ENCODE measurements around the gene IFNA21.
"Not testable (repeated sequence)": the region's sequence is repeated elsewhere in the genome, so short reads cannot be mapped to it uniquely, and the experiment has no call there.

IFNA21 gene

DNA sequence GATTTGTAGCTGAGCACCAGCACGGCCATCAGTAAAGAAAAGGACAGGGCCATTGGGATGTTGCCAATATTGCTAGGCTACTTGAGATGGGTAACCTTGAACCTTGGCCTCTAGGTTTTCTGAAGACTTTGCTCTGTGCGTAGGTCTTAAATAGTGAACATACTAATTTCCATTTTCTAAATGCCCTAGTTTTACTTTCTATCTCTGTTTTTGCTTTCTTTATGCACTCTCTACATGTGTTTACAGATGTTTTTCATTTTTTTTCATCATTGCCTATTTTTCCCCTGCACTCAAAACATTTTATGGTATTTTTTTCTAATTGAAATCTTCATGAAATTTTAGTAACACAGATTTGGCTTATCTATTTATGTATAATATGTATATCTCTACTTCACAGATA, at the start of gene IFNA21:
TSS of gene IFNA21 (minus strand) at position 101 of the 400 bp plus-strand sequence. CDS start at position 53, 48 bp downstream.
- not testable (repeated sequence) for DNase-seq (ENCODE audit: low read depth, low spot score)

DNA sequence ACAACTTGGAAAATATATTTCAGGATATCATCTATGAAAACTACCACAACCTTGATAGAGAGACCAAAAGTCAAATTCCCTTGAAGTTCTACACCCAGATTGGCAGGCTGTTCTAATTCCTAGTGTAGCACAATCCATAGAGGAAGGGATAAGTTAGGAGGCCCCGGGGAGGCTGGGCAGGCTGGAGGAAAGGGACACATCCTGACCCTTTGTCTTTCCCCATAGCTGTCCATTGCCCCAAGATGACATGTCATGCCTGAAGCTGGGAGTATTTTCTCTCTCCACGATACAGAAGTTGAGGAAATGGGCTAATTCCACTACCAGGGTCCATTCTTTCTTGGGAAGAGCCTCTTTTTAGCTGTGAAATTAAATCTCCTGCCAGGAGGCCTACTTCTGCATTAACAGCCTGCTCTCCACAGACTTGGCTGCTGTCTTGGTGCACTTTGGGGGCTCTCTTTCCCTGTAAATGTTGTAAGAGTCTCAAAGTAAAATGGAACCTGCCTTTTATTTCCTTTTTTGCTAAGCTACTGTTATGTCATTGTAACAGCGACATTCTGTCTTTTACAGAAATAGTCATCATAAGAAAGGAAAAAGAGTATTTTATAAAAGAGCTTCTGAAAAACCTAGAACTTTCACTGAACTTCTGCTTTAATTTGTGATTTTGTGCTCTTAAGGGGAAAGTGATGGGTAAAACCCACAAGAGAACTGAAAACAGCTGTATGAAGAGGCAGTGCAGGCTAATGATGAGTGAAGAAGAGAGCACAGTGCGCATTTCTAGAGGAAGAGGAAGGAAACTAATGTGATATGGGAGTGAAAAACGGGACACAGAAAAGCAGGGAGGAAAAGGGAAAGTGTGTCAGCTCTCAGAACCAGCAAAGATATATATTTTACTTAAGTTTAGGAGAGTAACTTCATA, 47.2 kb upstream of the IFNA21 start:
- not testable (repeated sequence) for DNase-seq (ENCODE audit: low read depth, low spot score)

DNA sequence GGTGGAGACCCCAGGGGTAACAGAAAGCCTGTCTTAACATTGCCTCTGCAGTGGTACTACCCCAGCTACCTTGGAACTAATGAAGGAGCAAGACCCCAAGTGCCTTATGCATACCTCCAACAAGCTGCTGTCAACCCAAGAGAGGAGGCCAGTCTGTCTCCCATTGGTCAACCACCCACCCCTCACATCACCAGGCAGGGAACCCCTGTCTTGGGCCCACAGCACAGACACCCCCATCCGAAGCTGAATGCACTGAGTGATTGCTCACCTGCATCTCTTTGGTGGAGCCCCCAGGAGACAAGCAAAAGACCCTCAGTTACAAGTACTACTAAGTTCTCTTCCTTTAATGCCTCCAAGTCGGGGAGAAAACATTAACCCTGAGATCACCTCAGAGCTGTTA, 45.7 kb upstream of the IFNA21 start:
- DNase-seq (ENCODE audit: low read depth, low spot score): not testable (repeated sequence)

DNA sequence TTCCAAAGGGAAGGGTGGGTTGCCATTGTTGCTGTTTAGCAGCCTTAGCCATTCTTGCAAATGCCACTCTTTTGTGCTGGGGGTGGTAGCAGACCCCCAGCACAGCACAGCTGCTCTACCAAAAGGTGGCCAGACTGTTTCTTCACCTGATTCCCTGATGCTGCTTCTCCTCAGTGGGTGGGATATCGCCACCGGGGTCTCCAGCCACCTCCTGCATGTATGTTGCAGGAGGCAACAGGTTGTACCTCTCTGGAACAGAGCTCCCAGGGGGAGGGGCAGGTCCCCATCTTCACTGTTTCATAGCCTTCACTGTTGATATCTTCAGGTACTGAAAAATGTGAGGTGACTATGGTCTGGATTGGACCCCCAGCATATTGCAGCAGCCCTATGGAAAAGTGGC, 44.3 kb upstream of the IFNA21 start:
- not testable (repeated sequence) for DNase-seq (ENCODE audit: low read depth, low spot score)

DNA sequence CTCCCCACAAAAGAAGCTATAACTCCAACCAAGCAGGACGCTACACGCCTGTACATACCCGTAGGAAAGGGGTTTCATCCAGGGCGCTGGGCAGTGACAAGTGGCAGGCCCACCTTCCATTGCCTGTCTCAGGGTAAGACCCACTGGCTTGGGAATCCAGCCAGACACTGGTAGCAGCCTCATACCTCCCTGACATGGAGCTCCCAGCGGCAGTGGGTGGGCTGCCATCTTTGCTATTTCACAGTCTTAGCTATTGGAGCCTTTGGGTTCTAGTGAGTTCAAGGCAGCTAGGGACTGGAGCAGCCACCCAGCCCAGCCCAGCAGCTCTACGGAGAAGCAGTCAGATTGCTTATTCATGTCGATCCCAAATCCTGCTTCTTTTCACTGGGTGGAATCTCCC, 43.9 kb upstream of the IFNA21 start:
- DNase-seq (ENCODE audit: low read depth, low spot score): no peak

DNA sequence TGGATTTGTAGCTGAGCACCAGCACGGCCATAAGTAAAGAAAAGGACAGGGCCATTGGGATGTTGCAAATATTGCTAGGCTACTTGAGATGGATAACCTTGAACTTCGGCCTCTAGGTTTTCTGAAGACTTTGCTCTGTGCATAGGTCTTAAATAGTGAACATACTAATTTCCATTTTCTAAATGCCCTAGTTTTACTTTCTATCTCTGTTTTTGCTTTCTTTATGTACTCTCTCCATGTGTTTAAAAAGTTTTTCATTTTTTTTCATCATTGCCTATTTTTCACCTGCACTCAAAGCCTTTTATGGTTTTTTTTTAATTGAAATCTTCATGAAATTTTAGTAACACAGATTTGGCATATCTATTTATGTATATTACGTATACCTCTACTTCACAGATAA, 40.6 kb upstream of the IFNA21 start, which contains the start of gene IFNA10:
TSS of gene IFNA10 (minus strand) at position 101 of the 400 bp plus-strand sequence. CDS start at position 55, 46 bp downstream.
- not testable (repeated sequence) for DNase-seq (ENCODE audit: low read depth, low spot score)

DNA sequence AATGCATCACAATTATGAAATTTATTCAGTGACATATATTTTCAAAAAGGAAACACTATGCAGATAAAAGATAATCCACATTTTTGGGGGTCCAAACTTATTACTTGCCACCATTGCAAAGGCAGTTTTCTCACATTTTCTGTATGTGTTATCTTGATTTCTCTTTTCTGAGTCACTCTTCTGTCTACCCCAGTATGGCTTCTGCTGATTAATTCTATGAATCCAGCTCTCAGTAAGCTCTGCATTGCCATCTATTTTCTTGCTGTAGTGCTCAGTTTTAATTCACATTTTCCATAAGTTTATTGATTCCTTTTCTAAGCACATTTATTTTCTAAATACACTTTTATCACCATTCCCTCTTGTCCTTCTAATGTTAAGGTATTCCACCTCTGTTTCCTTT, 38.7 kb upstream of the IFNA21 start:
- no peak for DNase-seq (ENCODE audit: low read depth, low spot score)

DNA sequence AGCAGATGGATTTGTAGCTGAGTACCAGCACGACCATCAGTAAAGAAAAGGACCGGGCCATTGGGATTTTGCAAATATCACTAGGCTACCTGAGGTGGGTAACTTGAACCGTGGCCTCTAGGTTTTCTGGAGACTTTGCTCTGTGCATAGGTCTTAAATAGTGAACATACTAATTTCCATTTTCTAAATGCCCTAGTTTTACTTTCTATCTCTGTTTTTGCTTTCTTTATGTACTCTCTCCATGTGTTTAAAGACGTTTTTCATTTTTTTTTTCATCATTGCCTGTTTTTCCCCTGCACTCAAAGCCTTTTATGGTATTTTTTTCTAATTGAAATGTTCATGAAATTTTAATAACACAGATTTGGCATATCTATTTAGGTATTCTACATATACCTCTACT, 35.6 kb upstream of the IFNA21 start, which contains the start of gene IFNA7:
TSS of gene IFNA7 (minus strand) at position 101 of the 400 bp plus-strand sequence. CDS start at position 61, 40 bp downstream.
- not testable (repeated sequence) for DNase-seq (ENCODE audit: low read depth, low spot score)

DNA sequence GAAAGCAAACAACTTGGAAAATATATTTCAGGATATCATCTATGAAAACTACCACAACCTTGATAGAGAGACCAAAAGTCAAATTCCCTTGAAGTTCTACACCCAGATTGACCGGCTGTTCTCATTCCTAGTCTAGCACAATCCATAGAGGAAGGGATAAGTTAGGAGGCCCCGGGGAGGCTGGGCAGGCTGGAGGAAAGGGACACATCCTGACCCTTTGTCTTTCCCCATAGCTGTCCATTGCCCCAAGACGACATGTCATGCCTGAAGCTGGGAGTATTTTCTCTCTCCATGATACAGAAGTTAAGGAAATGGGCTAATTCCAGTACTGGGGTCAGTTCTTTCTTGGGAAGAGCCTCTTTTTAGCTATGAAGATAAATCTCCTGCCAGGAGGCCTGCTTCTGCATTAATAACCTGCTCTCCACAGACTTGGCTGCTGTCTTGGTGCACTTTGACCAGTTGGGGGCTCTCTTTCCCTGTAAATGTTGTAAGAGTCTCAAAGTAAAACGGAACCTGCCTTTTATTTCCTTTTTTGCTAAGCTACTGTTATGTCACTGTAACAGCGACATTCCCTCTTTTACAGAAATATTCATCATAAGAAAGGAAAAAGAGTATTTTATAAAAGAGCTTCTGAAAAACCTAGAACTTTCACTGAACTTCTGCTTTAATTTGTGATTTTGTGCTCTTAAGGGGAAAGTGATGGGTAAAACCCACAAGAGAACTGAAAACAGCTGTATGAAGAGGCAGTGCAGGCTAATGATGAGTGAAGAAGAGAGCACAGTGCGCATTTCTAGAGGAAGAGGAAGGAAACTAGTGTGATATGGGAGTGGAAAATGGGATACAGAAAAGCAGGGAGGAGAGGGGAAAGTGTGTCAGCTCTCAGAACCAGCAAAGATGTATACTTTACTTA, 28.7 kb upstream of the IFNA21 start:
- not testable (repeated sequence) for DNase-seq (ENCODE audit: low read depth, low spot score)

DNA sequence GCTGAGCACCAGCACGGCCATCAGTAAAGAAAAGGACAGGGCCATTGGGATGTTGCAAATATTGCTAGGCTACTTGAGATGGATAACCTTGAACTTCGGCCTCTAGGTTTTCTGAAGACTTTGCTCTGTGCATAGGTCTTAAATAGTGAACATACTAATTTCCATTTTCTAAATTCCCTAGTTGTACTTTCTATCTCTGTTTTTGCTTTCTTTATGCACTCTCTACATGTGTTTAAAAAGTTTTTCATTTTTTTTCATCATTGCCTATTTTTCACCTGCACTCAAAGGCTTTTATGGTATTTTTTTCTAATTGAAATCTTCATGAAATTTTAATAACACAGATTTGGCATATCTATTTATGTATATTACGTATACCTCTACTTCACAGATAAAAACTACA, 21.0 kb upstream of the IFNA21 start, which contains the start of gene IFNA4:
TSS of gene IFNA4 (minus strand) at position 101 of the 400 bp plus-strand sequence. CDS start at position 45, 56 bp downstream.
- DNase-seq (ENCODE audit: low read depth, low spot score): not testable (repeated sequence)

DNA sequence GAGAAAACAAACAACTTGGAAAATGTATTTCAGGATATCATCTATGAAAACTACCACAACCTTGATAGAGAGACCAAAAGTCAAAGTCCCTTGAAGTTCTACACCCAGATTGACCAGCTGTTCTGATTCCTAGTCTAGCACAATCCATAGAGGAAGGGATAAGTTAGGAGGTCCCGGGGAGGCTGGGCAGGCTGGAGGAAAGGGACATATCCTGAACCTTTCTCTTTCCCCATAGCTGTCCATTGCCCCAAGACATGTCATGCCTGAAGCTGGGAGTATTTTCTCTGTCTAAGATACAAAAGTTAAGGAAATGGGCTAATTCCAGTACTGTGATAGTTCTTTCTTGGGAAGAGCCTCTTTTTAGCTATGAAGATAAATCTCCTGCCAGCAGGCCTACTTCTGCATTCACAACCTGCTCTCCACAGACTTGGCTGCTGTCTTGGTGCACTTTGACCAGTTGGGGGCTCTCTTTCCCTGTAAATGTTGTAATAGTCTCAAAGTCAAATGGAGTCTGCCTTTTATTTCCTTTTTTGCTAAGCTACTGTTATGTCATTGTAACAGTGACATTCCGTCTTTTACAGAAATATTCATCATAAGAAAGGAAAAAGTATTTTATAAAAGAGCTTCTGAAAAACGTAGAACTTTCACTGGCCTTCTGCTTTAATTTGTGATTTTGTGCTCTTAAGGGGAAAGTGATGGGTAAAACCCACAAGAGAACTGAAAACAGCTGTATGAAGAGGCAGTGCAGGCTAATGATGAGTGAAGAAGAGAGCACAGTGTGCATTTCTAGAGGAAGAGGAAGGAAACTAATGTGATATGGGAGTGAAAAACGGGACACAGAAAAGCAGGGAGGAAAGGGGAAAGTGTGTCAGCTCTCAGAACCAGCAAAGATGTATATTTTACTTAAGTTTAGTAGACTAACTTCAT, 16.6 kb upstream of the IFNA21 start:
- DNase-seq (ENCODE audit: low read depth, low spot score): not testable (repeated sequence)

DNA sequence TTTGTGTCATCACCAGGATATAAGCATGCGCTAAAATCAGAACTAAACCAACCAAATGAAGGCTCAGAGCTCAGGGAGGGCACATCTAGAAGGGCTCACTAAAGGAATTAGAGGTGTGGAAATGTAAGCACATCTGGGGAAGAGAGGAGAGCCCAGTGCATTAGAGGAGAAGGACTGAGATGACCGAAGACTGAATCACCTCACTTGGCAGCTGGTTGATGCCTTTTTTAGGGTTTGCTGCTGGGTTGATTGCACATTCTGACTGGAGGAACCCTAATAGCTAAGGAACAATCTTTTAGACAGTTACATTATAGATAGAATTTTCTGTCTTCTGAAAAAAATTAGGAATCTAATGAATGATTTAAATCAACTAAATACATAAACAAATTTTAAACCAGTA, 8.2 kb upstream of the IFNA21 start:
- DNase-seq (ENCODE audit: low read depth, low spot score): no peak

DNA sequence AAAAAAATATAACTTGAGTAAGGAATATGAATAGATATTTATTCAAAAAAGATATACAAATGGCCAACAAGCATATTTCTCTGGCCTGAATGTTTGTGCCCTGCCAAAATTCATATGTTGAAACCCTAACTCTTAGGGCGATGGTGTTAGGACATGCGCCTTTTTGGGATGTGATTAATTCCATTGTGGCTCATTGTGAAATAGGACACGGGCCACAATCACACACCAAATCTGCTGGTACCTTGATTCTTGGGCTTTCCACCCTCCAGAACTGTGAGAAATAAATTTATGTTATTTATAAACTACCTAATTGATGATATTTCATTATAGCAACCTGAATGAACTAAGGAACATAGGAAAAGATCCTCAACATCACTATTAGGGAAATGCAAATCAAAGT, 5.7 kb upstream of the IFNA21 start:
- DNase-seq (ENCODE audit: low read depth, low spot score): no peak

DNA sequence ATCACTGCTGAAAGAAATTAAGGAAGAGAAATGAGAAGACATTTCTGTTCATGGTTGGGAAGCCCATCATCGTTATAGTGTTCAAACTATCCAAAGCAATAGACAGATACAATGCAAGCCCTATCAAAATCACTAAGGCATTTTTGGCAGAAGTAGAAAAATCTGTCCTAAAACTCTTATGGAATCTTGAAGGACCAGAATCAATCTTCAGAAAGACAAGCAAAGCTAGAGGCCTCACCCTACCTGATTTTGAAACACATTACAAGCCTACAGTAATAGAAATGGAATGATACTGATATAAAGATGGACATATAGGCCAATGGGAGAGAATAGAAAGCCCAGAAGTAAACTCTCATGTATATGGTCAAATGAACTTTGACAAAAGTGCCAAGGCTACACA, 4.9 kb upstream of the IFNA21 start:
- no peak for DNase-seq (ENCODE audit: low read depth, low spot score)

DNA sequence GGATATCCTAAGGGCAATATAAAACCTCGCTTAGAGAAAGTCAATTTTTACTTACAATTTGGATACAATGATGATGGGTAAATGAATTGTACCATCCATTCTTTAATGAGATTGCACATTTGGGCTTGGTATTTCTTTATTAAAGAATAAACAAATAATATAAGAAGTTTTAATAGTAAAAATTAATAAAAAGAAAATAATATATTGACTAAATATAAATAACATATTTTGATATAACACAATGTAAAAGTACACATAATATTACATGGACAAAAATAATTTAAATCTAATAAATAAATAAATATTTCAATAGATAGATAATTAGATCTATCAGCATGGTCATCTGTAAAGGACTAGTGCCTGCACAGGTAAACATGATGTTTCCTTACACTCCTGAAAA, 944 bp downstream of the IFNA21 start:
- no peak for DNase-seq (ENCODE audit: low read depth, low spot score)

DNA sequence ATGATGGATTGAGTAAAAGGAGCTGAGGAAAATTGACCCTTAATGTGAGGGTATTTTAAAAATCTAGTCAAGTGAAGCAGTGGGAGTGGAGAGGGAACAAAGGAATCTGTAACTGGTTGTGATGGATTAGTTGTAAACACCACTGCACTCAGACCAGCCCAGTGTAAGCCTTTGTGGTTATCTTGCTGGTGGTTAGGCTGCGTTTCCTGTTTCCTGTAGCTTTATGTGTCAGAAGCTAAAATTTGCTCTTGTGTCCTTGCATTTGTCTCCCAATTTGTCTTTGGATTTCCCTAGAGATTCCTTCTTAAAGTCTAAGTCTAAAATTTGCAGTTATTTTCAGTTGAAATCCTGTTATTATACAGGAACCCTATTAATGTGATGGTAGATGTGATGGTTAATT, 6.3 kb downstream of the IFNA21 start:
- no peak for DNase-seq (ENCODE audit: low read depth, low spot score)

DNA sequence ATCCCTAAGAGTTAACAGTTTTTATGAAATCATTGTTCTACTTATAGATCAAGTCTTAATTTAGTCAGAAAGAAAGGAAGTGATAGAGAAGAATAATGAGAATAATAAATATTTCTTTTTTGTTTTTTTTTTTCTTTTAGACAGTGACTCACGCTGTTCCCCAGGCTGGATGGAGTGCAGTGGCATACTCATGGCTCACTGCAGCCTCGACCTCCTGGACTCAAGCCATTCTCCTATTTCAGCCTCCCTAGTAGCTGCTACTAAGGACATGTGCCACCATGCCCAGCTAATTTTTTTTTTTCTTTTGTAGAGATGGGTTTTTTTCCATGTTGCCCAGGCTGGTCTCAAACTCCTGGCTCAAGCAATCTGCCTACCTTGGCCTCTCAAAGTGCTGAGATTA, 11.0 kb downstream of the IFNA21 start:
- DNase-seq (ENCODE audit: low read depth, low spot score): no peak

DNA sequence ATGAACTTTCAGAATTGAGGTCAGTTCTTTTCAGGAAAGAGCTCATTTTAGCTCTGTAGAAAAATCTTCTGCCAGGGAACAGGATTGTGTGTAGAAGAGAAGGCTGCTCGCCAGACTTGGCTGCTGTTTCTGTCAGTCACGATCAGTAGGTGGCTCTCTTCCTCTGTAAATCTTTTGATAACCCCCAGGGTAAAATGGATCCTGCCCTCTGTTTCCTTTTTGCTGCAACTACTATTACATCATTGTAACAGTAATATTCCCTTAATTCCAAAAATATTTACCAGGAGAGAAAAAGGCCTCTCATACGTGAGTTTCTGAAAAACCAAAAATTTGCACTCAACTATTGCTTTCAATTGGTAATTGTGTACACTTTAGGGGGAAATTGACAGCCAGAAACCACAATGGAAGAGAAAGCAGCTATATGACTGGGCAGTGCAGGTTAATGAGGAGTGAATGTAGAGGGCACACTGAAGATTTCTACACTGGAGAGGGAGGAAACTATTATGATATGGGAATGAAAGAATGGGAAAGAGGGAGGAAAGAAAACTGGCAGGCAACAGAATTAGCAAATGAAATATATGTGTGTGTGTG, 12.3 kb downstream of the IFNA21 start:
- no peak for DNase-seq (ENCODE audit: low read depth, low spot score)

DNA sequence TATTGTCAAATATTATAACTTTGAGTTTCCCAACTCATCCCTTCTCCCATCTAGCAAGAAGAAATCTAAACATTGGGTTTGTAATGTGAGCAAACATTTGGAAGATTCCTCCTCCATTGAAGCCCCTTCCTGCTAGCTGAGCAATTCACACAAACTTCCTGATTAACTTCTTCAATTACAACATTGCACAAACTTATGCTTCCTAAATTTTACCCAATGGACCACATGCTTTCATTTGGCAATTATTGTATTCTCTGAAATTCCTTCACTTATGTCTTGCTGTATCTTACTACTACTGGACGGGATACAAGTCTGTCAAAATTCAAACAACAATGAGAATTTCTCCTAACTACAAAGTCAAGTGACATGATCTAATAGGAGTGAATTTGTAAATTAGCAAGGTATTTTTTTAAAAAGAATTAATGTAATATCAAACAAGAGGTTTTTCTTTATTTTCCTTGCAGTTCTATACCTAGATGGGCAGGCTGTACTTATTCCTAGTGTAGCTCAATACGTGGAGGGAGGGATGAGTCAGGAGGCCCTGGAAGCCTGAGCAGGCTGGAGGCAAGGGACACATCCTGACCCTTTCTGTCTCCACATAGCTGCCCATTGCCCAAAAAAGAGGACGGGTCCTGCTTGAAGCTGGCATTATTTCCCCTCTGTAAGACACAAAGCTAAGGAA, 13.0 kb downstream of the IFNA21 start:
- DNase-seq (ENCODE audit: low read depth, low spot score): peak; percentile 5

DNA sequence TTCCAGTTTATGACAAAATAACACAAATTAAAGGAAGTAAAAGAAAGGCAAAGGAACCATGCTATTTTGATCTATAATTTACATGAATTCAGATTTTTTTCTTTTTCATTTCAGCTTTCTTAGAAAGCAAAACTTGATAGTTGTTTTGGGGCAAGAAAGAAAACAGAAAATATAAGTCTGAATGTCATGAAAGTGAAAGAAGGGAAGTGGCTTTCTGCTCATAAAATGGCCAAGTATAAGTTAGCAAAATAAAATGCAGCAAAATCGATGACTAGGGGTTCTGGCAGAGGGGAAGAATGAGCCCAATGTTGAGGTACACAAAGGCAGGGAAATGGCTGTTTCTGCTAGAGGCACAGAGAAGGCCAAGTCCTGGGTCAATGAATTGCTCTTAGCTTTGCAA, 21.9 kb downstream of the IFNA21 start:
- DNase-seq (ENCODE audit: low read depth, low spot score): no peak

Measured in brain pericyte (primary cell).